Occipital lobe (tissue), 2 donors: ENCODE measurements around the gene HEXIM1. TPM values are rescaled to one million over a fixed set of nuclear protein-coding genes. Genes with fewer than 3 reads are reported as not detected.
A peak's percentile ranks its signal among the peaks of the same experiment; 100 is the strongest.

Source experiments
- DNase-seq: peaks from one replicate; lab custom pipeline; 2025; lab: John Stamatoyannopoulos, UW
- total RNA-seq: library from RNA; depleted of rRNA; stranded (reverse); fragments of >200 nt; gene quantifications from one replicate; pipeline ENCODE4 v1.2.3, GENCODE V29; 2014

The HEXIM1 gene
- total RNA-seq, 1 donor from 2014 or later = 8.0 TPM

GRCh38 chr17:45145035-45145389 lies 3.3 kb upstream of the HEXIM1 start:
- DNase-seq = no peak

GRCh38 chr17:45146166-45146565 lies 2.1 kb upstream of the HEXIM1 start:
- no peak for DNase-seq

- no peak for DNase-seq
Observed at GRCh38 chr17:45146592-45146889, 1.7 kb upstream of the HEXIM1 start.

- DNase-seq = no peak
Observed at GRCh38 chr17:45146890-45147580, 1.2 kb upstream of the HEXIM1 start.

GRCh38 chr17:45147581-45148182 lies 593 bp upstream of the HEXIM1 start:
- DNase-seq = peak; percentile 72

- peak; percentile 73 for DNase-seq
Observed at GRCh38 chr17:45149037-45149668, 878 bp downstream of the HEXIM1 start.

GRCh38 chr17:45149669-45150664 lies 1.7 kb downstream of the HEXIM1 start:
- DNase-seq = peak; percentile 69

- no peak for DNase-seq
Observed at GRCh38 chr17:45150911-45151809, 2.9 kb downstream of the HEXIM1 start.

GRCh38 chr17:45155029-45155428 lies 6.8 kb downstream of the HEXIM1 start:
- DNase-seq = no peak

GRCh38 chr17:45155483-45155882 lies 7.2 kb downstream of the HEXIM1 start:
- DNase-seq = no peak

GRCh38 chr17:45156242-45156641 lies 8.0 kb downstream of the HEXIM1 start:
- no peak for DNase-seq

- peak; percentile 76 for DNase-seq
Observed at GRCh38 chr17:45160447-45161287, 12.4 kb downstream of the HEXIM1 start.

- peak; percentile 99 for DNase-seq
Observed at GRCh38 chr17:45161288-45162024, 13.2 kb downstream of the HEXIM1 start, which contains the start of gene HEXIM2. Gene HEXIM2 (plus strand): TSS chr17:45161875. CDS start chr17:45162794, 919 bp downstream.

- DNase-seq = no peak
Observed at GRCh38 chr17:45162025-45162687, 13.9 kb downstream of the HEXIM1 start.

GRCh38 chr17:45164734-45165269 lies 16.5 kb downstream of the HEXIM1 start:
- DNase-seq = no peak

GRCh38 chr17:45168991-45169752 lies 20.9 kb downstream of the HEXIM1 start:
- no peak for DNase-seq

- DNase-seq = no peak
Observed at GRCh38 chr17:45170280-45170930, 22.1 kb downstream of the HEXIM1 start.
